Lung (tissue), 12 donors: ENCODE measurements around the gene UTS2R. TPM values are rescaled to one million over a fixed set of nuclear protein-coding genes. Genes with fewer than 3 reads are reported as not detected.

Experiments
- ATAC-seq: fragments of 200-7000 bp; cut with Tn5 transposase; one replicate; pipeline ENCODE4 v1.9.1; 2020; ENCODE audit warnings: moderate number of reproducible peaks; ENCODE audit not compliant: insufficient read depth, low FRiP score
- DNase-seq, 3 donors: peaks; one replicate each; pipeline ENCODE4 v3.0.0-alpha.2; 2013 to 2017
- H3K27ac ChIP-seq, 2 donors: one replicate each; pipeline ENCODE4 v1.5.1; 2013; ENCODE audit warnings: mild to moderate bottlenecking in 2 of 2, moderate library complexity in 2 of 2, control low read depth in 1 of 2, inconsistent platforms in 1 of 2, low read depth in 1 of 2, low read length in 1 of 2
- H3K27me3 ChIP-seq, 3 donors: one replicate each; pipeline ENCODE4 v1.5.1; 2013; ENCODE audit warnings: low read length in 2 of 3; ENCODE audit not compliant: control insufficient read depth in 3 of 3, insufficient read depth in 3 of 3
- H3K36me3 ChIP-seq, 4 donors: one replicate each; pipeline ENCODE4 v1.5.1; 2013; ENCODE audit warnings: low read length in 4 of 4, mild to moderate bottlenecking in 1 of 4, moderate library complexity in 1 of 4; ENCODE audit not compliant: control insufficient read depth in 4 of 4, insufficient read depth in 4 of 4
- H3K4me1 ChIP-seq, 5 donors: one replicate each; pipeline ENCODE4 v1.5.1; 2013; ENCODE audit warnings: low read length in 5 of 5, mild to moderate bottlenecking in 2 of 5, moderate library complexity in 1 of 5; ENCODE audit not compliant: control insufficient read depth in 5 of 5, insufficient read depth in 5 of 5
- H3K4me3 ChIP-seq: one replicate; pipeline ENCODE4 v1.5.1; 2013; ENCODE audit warnings: mild to moderate bottlenecking, control low read depth, moderate library complexity
- H3K9ac ChIP-seq, 2 donors: one replicate each; pipeline ENCODE4 v1.5.1; 2013; ENCODE audit warnings: low read length in 2 of 2, control low read depth in 1 of 2; ENCODE audit not compliant: insufficient read depth in 1 of 2
- H3K9me3 ChIP-seq, 4 donors: one replicate each; pipeline ENCODE4 v1.5.1; 2013; ENCODE audit warnings: low read length in 3 of 4, mild to moderate bottlenecking in 1 of 4, moderate library complexity in 1 of 4; ENCODE audit not compliant: control insufficient read depth in 4 of 4, insufficient read depth in 3 of 4
- CTCF ChIP-seq: IDR thresholded peaks from 2 replicates; pipeline ENCODE4 v1.5.1; 2012; ENCODE audit warnings: mild to moderate bottlenecking; ENCODE audit errors: control extremely low read depth, extremely low read depth
- WGBS, 2 donors: extraction: QIAGEN DNeasy Blood & Tissue Kit; methylation state at CpG; one replicate each; pipeline ENCODE4 v1.1.7; 2013; 5-methylcytosine and 5-hydroxymethylcytosine counted together
- polyA plus RNA-seq, 2 donors: library from polyadenylated mRNA; stranded (reverse); fragments of 200-250 nt; gene quantifications; one replicate each; pipeline ENCODE4 v1.2.1, GENCODE V29; 2013
- total RNA-seq, 2 donors: library from RNA; depleted of rRNA in 1 of 2; stranded (reverse); fragments of >200 nt in 1 of 2; gene quantifications; one replicate each; pipeline ENCODE4 v1.2.1, GENCODE V29; 2014 to 2021
- donor health status: control.
- donor health status: control.
- donor health status: Bipolar disorder and iron deficiency.
- donor health status: healthy.
- donor health status: DM: yes; HTN: yes; CAD: no.

The UTS2R gene
- total and polyA plus RNA-seq, 4 donors: 0.17 TPM; not detected in 3

DNA sequence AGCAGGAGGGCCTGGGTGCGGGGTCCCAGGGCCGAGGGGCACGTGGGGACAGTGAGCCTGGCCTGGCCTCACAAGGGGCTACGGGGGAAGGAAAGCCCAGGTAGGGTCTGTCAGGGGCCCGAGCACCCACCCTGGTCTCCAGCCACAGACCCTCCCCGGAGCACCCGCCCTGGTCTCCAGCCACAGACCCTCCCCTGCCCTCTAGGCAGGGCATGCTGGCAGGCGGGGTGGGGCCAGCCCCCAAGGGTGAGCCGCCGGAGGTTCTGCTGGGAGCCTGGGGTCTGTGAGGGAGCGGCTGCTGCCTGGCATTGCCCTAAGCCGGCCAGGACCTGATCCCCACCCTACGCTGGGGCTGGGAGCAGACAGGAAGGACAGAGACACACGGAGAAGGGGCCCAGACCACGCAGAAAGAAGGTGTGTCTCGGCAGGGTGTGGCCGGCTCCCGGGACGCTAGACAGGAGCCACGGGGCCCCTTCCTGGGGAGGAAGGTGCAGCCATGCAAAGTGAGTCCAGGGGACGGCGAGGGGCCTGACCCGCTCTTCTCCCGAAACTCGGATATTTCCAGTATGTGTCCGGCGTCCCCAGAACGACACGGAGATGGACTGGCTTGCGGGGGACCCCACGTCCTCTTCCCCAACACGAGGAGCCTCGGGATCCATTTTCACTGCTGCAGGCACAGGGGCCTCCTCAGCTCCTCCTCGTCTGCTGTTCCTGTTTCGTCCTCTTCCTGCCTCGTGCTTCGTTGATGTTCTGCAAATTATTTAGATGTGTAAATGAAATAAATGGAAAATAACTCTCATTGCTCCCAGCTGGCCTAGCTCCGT lies 15.5 kb downstream of the UTS2R start:
- Histone ChIP-seq H3K36me3 (peaks cover 0 to 8% (median 0%) of the 10 kb centered on the region in 4 donors), H3K27me3 (no peaks in the 10 kb centered on the region), H3K4me1 (peaks cover 0 to 23% (median 5%) of the 10 kb centered on the region in 5 donors), H3K4me3 (no peak overlapping the region), H3K9me3 (no peaks in the 10 kb centered on the region), H3K9ac (no peak overlapping the region), H3K27ac (no peak overlapping the region)
- TF ChIP-seq CTCF: no peak
- WGBS, 2 donors: 43 to 50% methylated on average over 38 of the region's 38 CpGs
- DNase-seq: no peak
- ATAC-seq: no peak

GRCh38 chr17:82387705-82388106 lies 16.1 kb downstream of the UTS2R start:
- WGBS, 2 donors: 63 to 81% methylated on average over 3 of the region's 3 CpGs
- Histone ChIP-seq H3K4me1 (peaks cover 0 to 23% (median 5%) of the 10 kb centered on the region in 5 donors), H3K4me3 (no peak overlapping the region), H3K27me3 (no peaks in the 10 kb centered on the region), H3K9me3 (no peaks in the 10 kb centered on the region), H3K27ac (no peak overlapping the region), H3K36me3 (peaks cover 0 to 14% (median 0%) of the 10 kb centered on the region in 4 donors), H3K9ac (no peak overlapping the region)
- ATAC-seq: no peak
- TF ChIP-seq CTCF: no peak
- DNase-seq: no peak

- ATAC-seq: no peak
These were observed 16.8 kb downstream of the UTS2R start for GRCh38 chr17:82388223-82388921.

More at GRCh38 chr17:82388223-82388921, 16.8 kb downstream of the UTS2R start:
- peak in 1 of 3 donors; percentile 30 for DNase-seq
- WGBS, 2 donors: 67 to 73% methylated on average over 33 to 34 of the region's 34 CpGs
- Histone ChIP-seq H3K4me1 (peaks cover 0 to 23% (median 5%) of the 10 kb centered on the region in 5 donors), H3K27ac (no peak overlapping the region), H3K36me3 (peaks cover 0 to 20% (median 2%) of the 10 kb centered on the region in 4 donors), H3K4me3 (no peak overlapping the region), H3K27me3 (no peaks in the 10 kb centered on the region), H3K9me3 (no peaks in the 10 kb centered on the region), H3K9ac (no peak overlapping the region)
- TF ChIP-seq CTCF: no peak
